Subcutaneous adipose tissue (tissue), 4 donors: ENCODE results near the gene FAM219B. TPM values are rescaled to one million over a fixed set of nuclear protein-coding genes. Genes with fewer than 3 reads are reported as not detected.

Experiments used
- total RNA-seq, 4 donors: library from RNA; depleted of rRNA; stranded (reverse); fragments of >200 nt; gene quantifications; one replicate each; pipeline ENCODE4 v1.1.0, GENCODE V29; 2016
- TF ChIP-seq, protein P1 (sequence below): fragments of 450-650 bp; IDR thresholded peaks from one replicate; pipeline ENCODE4 v1.5.1; 2016; ENCODE audit warnings: low read depth, mild to moderate bottlenecking, control low read depth, antibody characterized with exemption, moderate library complexity

Gene FAM219B
- total RNA-seq, 4 donors from 2014 or later: 53.3 to 102 (median 65.2) TPM

DNA sequence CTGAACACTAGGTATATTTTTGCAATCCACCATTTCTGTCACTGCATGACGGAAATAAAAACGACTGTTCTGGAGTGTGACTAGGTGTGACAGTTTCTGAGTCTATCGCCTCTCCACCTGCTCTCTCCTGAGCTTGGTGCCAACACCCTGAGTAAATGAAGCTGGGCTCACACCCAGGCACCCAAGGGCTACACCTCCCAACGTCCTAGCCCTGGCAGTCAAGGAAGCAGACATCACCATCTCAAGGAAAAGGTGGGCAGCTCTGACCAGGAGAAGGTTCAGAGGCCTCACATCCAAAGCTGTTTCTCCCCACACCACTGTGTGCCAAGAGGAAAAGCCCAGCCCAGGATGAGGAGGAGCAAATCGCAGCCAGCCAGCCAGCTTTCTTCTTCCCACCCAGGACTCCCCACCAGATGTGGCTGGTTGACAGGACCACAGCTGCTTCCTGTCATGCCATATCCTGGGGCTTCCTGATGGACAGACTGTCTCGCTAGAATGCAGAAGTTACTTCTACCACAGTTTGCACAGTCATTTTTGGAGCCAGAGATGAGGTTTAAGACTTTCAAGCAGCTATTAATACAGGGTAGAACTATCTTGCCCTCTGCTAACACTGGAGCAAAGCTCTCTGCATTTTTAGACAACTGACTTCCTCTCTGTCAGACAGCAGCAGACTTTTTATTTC, 36.8 kb downstream of the FAM219B start:
- TF ChIP-seq, protein P1, sequence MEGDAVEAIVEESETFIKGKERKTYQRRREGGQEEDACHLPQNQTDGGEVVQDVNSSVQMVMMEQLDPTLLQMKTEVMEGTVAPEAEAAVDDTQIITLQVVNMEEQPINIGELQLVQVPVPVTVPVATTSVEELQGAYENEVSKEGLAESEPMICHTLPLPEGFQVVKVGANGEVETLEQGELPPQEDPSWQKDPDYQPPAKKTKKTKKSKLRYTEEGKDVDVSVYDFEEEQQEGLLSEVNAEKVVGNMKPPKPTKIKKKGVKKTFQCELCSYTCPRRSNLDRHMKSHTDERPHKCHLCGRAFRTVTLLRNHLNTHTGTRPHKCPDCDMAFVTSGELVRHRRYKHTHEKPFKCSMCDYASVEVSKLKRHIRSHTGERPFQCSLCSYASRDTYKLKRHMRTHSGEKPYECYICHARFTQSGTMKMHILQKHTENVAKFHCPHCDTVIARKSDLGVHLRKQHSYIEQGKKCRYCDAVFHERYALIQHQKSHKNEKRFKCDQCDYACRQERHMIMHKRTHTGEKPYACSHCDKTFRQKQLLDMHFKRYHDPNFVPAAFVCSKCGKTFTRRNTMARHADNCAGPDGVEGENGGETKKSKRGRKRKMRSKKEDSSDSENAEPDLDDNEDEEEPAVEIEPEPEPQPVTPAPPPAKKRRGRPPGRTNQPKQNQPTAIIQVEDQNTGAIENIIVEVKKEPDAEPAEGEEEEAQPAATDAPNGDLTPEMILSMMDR: no peak

DNA sequence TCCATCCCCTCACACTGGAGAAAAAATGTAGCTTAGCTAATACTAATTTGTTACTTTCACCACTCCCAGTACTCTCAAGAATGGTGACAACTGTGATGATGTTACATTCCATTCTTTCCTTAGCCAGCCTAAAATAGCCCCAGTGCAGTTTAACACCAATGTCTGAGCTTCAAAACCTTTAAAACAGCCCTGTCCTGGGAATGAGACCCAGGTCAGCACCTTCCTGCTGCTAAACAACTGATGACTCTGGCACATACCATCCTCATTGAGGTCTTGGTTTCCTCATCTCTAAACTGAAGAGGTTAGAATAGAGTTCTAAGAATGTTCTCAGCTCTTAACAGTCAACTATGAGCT, 37.3 kb downstream of the FAM219B start:
- TF ChIP-seq, protein P1: no peak

DNA sequence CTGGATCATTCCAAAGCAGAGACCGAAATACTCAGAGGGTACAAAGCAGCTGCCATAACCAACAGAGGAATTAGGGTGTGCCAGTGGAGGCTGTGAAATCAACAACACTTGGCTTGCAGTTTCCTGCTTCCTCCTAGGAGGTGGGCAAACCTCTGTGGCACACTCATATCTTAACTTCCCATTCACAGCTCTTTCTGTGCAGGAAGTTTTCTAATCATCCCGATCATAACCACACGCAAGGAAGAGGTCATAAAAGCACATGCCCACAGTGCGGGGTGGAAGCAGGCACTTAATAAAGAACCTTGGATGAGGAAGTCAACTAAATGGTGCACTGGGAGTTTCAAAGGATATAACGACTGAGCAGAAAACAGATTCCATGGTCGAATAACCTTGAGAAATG, 38.6 kb downstream of the FAM219B start:
- TF ChIP-seq, protein P1: no peak

DNA sequence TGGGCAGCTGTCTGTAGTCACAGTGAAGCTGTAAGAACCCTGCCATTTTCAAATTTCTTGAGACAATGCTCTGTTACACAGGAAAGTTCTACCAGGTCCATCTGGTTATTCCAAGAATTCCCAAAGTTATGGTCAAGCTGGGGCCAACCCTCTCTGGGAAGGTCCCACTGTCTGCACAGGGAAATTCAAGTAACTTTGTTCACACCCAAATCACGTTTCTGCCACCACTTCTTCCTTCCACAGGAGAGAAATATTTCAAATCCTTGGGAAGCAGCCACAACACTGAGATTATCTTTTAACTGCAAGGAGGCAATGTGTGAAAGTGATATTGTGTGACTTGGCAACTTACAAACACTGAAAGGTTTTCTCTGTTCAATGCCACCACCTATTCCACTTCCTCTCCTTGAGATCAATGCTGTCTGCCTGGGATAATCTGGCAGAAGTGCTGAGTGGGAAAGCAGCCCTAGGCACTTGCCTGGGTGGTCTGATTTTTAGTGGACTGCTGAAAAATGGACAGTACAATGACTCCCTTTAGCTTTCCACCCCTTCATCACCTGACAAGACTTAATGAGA, 39.1 kb downstream of the FAM219B start:
- TF ChIP-seq, protein P1: no peak

DNA sequence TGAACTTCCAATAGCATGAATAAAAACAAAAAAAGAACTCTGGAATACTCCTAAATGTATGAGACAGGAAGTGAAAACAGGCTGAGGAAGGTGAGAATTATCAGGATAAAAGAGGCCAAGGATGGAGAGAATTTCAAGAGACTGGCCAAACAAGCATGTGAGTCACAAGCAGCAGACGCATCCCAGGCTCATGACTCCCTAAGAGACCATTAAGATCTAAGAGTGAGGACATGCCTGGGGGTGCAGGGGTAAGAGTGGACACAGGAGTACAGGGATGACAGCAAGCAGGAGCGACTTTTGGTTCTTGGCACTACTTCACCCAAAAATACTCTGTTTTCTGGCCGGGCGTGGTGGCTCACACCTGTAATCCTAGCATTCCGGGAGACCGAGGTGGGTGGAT, 40.6 kb downstream of the FAM219B start:
- TF ChIP-seq, protein P1: no peak

DNA sequence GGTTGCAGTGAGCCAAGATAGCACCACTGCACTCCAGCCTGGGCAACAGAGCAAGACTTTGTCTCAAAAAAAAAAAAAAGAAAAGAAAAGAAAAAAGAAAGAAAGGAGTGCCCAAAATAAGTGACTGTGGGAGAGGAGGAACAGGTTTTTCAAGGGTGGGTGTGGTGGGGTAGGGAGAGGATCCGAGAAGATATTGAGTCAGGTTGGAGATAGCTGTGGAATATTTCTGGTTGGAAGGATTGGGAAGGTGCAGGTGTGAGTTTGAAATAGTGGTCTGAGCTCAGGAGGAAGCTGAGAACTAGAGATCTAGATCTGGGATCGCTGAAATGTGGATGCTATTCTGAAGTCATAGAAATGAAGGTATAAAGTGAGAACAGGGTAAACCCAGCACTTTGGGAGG, 41.3 kb downstream of the FAM219B start:
- TF ChIP-seq, protein P1: no peak

DNA sequence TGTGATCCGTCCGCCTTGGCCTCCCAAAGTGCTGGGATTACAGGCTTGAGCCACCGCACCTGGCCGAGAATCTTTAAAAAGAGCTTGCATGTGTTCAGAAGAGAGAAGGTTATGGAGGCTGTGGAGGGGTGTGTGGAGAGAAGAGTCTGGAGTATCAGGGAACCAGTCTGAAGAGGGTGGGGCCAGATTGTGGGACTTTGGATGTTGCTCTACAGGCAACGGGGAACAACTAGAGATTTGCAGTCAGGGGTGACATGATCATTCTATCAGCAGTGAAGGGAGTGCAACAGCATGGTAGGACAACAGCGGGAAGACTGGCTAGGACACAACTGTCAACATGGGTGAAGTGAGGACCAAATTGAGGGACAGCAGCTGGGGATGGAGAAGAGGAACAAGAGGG, 42.4 kb downstream of the FAM219B start:
- TF ChIP-seq, protein P1: no peak
